SK-N-MC (cell line): ENCODE results near the gene CCDC190.
"Not testable (repeated sequence)": the region's sequence is repeated elsewhere in the genome, so short reads cannot be mapped to it uniquely, and the experiment has no call there.

Experiments
- DNase-seq: peaks from one replicate; pipeline ENCODE4 v3.0.0-alpha.2; 2011; ENCODE audit warnings: low read depth, low spot score
- H3K27ac ChIP-seq: fragments of 200-600 bp; sonication (generic); 2 replicates; pipeline ENCODE4 v1.5.1; 2016; ENCODE audit warnings: mixed run types
- H3K36me3 ChIP-seq: fragments of 200-600 bp; sonication (generic); 2 replicates; pipeline ENCODE4 v1.6.1; 2017; ENCODE audit warnings: antibody characterized with exemption, low read length, mixed read lengths; ENCODE audit not compliant: insufficient read depth
- H3K4me3 ChIP-seq: fragments of 200-600 bp; sonication (generic); 2 replicates; pipeline ENCODE4 v1.5.1; 2016
- H3K9ac ChIP-seq: fragments of 200-600 bp; sonication (generic); 2 replicates; pipeline ENCODE4 v1.8.0; 2017; ENCODE audit warnings: mixed run types, mixed read lengths; ENCODE audit not compliant: insufficient read length
- H3K9me3 ChIP-seq: fragments of 200-600 bp; sonication (generic); 2 replicates; pipeline ENCODE4 v1.6.1; 2017; ENCODE audit warnings: low read depth, mild to moderate bottlenecking, antibody characterized with exemption, low read length, moderate library complexity, mixed read lengths
- EZH2 ChIP-seq: fragments of 200-600 bp; sonication (generic); IDR thresholded peaks from one replicate; pipeline ENCODE4 v1.6.1; 2017; ENCODE audit warnings: antibody characterized with exemption
- FOXP2 ChIP-seq: optimal IDR thresholded peaks from 2 replicates; pipeline ENCODE3; 2011; ENCODE audit warnings: mild to moderate bottlenecking, moderate library complexity; ENCODE audit not compliant: insufficient read depth; ENCODE audit errors: extremely low read length, control extremely low read depth
- POLR2AphosphoS5 ChIP-seq: IDR thresholded peaks from 2 replicates; pipeline ENCODE4 v1.6.1; 2012; ENCODE audit warnings: mild to moderate bottlenecking, low read depth, low read length, borderline replicate concordance

The CCDC190 gene

DNA sequence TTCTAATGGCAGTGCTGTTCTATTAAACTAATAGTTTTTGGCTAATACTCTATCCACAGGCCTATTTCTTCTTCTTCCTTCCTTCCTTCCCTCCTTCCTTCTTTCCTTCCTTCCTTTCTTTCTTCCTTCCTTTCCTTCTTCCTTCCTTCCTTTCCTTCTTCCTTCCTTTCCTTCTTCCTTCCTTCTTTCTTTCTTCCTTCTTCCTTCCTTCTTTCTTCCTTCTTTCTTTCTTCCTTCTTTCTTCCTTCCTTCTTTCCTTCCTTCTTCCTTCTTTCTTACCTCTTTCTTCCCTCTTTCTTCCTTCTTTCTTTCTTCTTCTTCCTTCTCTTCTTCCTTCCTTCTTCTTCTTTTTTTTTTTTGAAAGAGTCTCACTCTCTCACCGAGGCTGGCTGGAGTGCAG, 31.7 kb downstream of the CCDC190 start:
- no peaks in the 10 kb centered on the region for H3K36me3 ChIP-seq
- no peak overlapping the region for H3K4me3 ChIP-seq
- H3K27ac ChIP-seq: no peak overlapping the region
- TF ChIP-seq EZH2: no peak
- TF ChIP-seq FOXP2: no peak
- no peak for TF ChIP-seq POLR2AphosphoS5
- no peak for DNase-seq
- H3K9ac ChIP-seq: no peak overlapping the region
- H3K9me3 ChIP-seq: no peaks in the 10 kb centered on the region; the same call in 1 of the 2 replicates

DNA sequence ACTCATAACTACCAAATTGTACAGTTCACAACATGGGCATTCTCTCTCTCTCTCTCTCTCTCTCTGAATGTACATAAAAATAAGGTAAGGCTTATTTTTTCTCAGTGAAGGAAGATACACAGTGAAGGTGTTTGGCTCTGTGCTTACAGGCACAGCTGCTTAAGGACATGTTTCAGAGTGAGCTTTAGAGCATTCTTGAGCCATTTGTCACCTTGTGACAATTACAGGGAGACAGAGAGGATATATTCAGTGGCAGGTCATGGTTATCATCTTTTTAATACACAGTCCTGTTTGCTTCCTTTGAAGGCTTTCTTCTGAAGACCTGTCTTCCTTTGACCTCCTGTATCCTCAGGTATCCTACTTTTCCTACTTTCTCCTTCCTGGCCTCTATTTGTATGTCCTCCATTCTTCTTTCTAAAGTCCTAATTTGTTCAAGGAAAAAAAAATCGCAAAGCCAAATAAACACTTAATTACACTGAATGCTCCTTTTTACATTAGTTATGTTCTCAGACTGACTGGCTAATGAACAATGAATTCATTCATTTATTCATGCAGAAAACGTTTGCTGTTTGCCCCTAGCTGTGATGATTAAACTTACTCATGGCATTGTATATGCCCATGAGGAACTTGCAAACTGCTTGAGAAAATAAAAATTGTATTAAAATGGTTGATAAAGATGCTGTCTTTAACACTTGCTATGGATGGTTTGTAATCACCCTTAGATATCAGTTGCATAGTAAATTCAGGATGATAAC, 37.0 kb downstream of the CCDC190 start:
- Histone ChIP-seq H3K9me3 (no peaks in the 10 kb centered on the region; the same call in 1 of the 2 replicates), H3K27ac (peak overlapping the region; percentile 3; the same call in 1 of the 2 replicates), H3K4me3 (no peak overlapping the region), H3K36me3 (no peaks in the 10 kb centered on the region), H3K9ac (no peak overlapping the region)
- DNase-seq: no peak
- no peak for TF ChIP-seq POLR2AphosphoS5
- no peak for TF ChIP-seq EZH2
- no peak for TF ChIP-seq FOXP2

- DNase-seq: no peak
- Histone ChIP-seq H3K36me3 (no peaks in the 10 kb centered on the region), H3K9me3 (no peaks in the 10 kb centered on the region; the same call in 1 of the 2 replicates), H3K9ac (no peak overlapping the region), H3K27ac (peak overlapping the region; percentile 3; the same call in 1 of the 2 replicates), H3K4me3 (no peak overlapping the region)
- TF ChIP-seq EZH2: no peak
- no peak for TF ChIP-seq POLR2AphosphoS5
- no peak for TF ChIP-seq FOXP2
Measured at GRCh38 chr1:162823231-162823630, 37.7 kb downstream of the CCDC190 start.

GRCh38 chr1:162822391-162823200, 38.4 kb downstream of the CCDC190 start:
- Histone ChIP-seq H3K9me3 (no peaks in the 10 kb centered on the region; the same call in 1 of the 2 replicates), H3K9ac (no peak overlapping the region), H3K36me3 (no peaks in the 10 kb centered on the region), H3K27ac (no peak overlapping the region), H3K4me3 (no peak overlapping the region)
- no peak for DNase-seq
- no peak for TF ChIP-seq FOXP2
- no peak for TF ChIP-seq EZH2
- no peak for TF ChIP-seq POLR2AphosphoS5

- H3K4me3 ChIP-seq, H3K9ac ChIP-seq, DNase-seq, H3K36me3 ChIP-seq, H3K27ac ChIP-seq, H3K9me3 ChIP-seq: not testable (repeated sequence)
Measured at GRCh38 chr1:162818666-162819065, 42.3 kb downstream of the CCDC190 start.

- H3K4me3 ChIP-seq, H3K9me3 ChIP-seq, H3K9ac ChIP-seq, H3K27ac ChIP-seq, H3K36me3 ChIP-seq, DNase-seq: not testable (repeated sequence)
Measured at GRCh38 chr1:162818136-162818535, 42.8 kb downstream of the CCDC190 start.

DNA sequence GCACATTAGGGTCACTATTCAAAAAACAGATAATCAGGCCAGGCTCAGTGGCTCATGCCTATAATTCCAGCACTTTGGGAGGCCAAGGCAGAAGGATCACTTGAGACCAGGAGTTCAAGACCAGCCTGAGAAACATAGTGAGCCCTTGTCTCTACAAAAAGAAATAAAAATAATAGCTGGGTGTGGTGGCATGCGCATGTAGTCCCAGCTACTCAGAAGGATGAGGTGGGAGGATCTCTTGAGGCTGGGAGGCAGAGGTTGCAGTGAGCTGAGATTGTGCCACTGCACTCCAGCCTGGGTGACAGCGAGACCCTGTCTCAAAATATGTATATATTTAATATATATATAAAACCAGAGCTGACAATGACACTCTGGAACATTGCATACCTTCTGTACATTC, 48.6 kb downstream of the CCDC190 start:
- not testable (repeated sequence) for DNase-seq, H3K9me3 ChIP-seq, H3K9ac ChIP-seq, H3K4me3 ChIP-seq, H3K27ac ChIP-seq, H3K36me3 ChIP-seq

- H3K9ac ChIP-seq, H3K27ac ChIP-seq, DNase-seq, H3K9me3 ChIP-seq, H3K4me3 ChIP-seq: not testable (repeated sequence)
- H3K36me3 ChIP-seq: peaks cover 19% of the 10 kb centered on the region; the same call in 1 of the 2 replicates
Measured at GRCh38 chr1:162807503-162807902, 53.5 kb downstream of the CCDC190 start.
